ENCODE data around the gene FAM98C. TPM values are rescaled to one million over a fixed set of nuclear protein-coding genes. Genes with fewer than 3 reads are reported as not detected.

The FAM98C gene
- total RNA-seq, 4 donors from 2014 or later: 22.1 to 36.5 (median 23.9) TPM

DNA sequence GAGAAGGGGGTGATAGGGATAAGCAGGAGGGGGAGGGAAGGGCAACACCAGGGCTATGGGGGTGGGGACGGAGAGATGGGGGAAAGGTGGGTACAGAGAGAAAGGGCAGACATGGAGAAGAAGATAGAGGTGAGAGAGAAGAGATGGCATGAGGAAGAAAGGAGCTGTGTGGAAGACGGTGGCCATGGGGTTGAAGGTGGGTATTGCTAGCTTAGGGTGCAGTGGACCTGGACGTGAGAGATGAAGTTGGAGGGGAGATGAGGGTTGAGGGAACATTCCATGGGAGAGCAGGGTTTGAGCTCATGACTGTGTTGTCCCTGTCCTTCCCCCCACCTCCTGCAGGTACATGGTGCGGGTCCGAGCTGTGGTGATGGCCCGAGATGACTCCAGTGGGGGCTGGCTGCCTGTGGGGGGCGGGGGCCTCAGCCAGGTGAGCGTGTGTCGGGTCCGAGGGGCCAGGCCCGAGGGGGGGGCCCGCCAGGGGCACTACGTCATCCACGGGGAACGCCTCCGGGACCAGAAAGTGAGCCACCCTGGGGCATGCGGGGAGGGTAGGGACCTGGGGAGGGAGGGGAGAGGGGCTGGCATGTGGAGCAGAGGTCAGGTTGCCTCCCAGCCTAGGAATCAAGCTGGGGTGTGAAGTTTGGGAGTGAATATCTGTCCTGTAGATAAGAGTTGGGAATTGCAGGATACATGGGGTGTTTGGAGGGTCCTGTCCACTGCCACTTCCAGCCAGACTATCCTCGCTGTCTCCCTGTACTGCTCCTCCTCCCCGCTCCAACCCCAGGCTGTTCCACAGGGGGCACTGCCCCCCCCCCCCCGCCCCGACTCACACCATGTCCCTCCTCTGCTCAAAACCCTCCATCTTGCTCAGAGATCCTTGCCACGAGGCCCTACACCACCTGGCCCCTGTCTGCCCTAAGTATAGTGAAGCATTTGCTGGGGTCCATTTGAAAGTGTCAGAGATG is 12.7 kb upstream of the FAM98C start:
- no peak overlapping the region for H3K4me3 ChIP-seq (replicated peaks in 1 of 3)
- H3K9me3 ChIP-seq: no peaks in the 10 kb centered on the region
- no peaks in the 10 kb centered on the region for H3K27me3 ChIP-seq
- H3K36me3 ChIP-seq: no peaks in the 10 kb centered on the region
- H3K27ac ChIP-seq: no peak overlapping the region
- intact Hi-C loops (cut with DNase I): no loop called here
- TF ChIP-seq, protein P1, sequence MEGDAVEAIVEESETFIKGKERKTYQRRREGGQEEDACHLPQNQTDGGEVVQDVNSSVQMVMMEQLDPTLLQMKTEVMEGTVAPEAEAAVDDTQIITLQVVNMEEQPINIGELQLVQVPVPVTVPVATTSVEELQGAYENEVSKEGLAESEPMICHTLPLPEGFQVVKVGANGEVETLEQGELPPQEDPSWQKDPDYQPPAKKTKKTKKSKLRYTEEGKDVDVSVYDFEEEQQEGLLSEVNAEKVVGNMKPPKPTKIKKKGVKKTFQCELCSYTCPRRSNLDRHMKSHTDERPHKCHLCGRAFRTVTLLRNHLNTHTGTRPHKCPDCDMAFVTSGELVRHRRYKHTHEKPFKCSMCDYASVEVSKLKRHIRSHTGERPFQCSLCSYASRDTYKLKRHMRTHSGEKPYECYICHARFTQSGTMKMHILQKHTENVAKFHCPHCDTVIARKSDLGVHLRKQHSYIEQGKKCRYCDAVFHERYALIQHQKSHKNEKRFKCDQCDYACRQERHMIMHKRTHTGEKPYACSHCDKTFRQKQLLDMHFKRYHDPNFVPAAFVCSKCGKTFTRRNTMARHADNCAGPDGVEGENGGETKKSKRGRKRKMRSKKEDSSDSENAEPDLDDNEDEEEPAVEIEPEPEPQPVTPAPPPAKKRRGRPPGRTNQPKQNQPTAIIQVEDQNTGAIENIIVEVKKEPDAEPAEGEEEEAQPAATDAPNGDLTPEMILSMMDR (IDR thresholded peaks at IDR 0.05): no peak
- no peak for TF ChIP-seq POLR2A (IDR thresholded peaks at IDR 0.05)
- no peak for DNase-seq
- 70 to 78% methylated on average over 16 of the region's 22 CpGs for WGBS, 2 donors
- H3K4me1 ChIP-seq: peaks cover 26 to 30% of the 10 kb centered on the region in 2 donors

DNA sequence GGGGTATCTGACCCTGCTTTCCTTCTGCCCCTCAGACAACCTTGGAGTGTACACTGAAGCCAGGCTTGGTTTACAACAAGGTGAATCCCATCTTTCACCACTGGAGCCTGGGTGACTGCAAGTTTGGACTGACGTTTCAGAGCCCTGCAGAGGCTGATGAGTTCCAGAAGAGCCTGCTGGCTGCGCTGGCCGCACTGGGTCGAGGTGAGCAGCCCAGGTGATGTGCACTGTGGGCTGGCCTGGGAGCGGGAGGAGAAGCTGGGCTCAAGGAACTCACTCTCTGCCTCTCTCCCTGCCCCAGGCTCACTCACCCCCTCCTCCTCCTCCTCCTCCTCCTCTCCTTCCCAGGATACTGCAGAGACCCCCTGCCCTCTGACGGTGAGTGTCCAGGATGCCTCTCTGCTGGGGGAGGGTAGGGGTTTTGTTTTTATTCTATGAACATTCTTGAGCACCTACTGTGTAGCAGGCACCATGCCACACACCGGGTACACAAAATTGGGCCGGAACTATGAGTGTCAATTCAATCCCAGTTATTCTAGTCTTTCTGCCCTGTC is 10.9 kb upstream of the FAM98C start:
- no peak for DNase-seq
- no peak overlapping the region for H3K4me3 ChIP-seq (replicated peaks in 1 of 3)
- TF ChIP-seq POLR2A (IDR thresholded peaks at IDR 0.05): no peak
- TF ChIP-seq, protein P1 (IDR thresholded peaks at IDR 0.05): no peak
- no peaks in the 10 kb centered on the region for H3K36me3 ChIP-seq
- H3K27me3 ChIP-seq: no peaks in the 10 kb centered on the region
- intact Hi-C loops (cut with DNase I): no loop called here
- WGBS, 2 donors: 70 to 71% methylated on average over 8 of the region's 8 CpGs
- peaks cover 20 to 25% of the 10 kb centered on the region in 2 donors for H3K4me1 ChIP-seq
- no peaks in the 10 kb centered on the region for H3K9me3 ChIP-seq
- H3K27ac ChIP-seq: no peak overlapping the region

DNA sequence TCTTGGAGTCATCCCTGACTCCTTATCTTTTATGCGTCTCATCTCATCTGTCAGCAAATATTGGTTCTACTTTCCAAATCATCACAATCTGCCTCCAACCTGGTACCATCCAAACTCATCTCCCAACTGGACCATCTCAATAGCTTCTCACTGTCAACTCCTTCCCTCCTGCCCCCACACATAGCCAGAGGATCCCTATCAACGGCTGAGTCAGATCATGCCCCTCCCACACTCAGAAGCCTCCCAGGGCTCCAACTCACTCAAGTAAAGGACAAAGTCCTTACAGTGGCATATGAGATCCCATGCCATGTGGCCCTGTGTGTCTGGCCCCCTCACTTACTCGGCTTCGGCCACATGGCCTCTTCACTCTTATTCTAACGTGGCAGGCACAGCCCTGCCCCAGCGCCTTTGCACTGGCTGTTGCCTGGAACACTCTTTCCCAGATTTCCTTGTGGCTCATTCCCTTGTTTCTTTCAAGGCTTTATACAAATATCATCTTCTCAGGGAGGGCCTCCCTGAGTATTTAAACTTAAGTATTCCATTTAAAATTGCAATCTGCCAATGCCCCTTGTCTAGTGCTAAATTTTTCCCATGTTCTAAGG is 10.1 kb upstream of the FAM98C start:
- H3K4me1 ChIP-seq: peaks cover 12 to 17% of the 10 kb centered on the region in 2 donors
- no peaks in the 10 kb centered on the region for H3K27me3 ChIP-seq
- H3K9me3 ChIP-seq: no peaks in the 10 kb centered on the region
- H3K4me3 ChIP-seq (replicated peaks in 1 of 3): no peak overlapping the region
- DNase-seq: no peak
- 86 to 89% methylated on average over 6 of the region's 6 CpGs for WGBS, 2 donors
- H3K27ac ChIP-seq: no peak overlapping the region
- TF ChIP-seq POLR2A (IDR thresholded peaks at IDR 0.05): no peak
- TF ChIP-seq, protein P1 (IDR thresholded peaks at IDR 0.05): no peak
- intact Hi-C loops (cut with DNase I): no loop called here
- H3K36me3 ChIP-seq: no peaks in the 10 kb centered on the region

DNA sequence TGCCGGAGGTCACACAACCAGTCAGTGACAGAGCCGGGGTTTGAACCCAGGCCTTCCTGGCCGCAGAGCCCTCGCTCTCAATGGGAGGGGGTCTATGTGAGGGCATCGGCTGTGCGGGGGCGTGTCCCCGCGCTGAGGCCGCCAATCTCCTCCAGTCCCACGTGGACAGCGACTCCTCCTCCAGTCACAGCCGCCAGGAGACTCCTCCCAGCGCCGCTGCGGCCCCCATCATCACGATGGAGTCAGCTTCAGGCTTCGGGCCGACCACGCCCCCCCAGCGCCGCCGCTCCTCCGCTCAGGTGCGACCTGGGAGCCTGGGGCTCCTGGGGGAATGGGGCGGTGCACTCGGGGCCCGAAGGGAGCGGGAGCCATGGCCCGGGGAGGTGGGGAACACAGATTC is 8.4 kb upstream of the FAM98C start:
- TF ChIP-seq, protein P1 (IDR thresholded peaks at IDR 0.05): no peak
- no peak for TF ChIP-seq POLR2A (IDR thresholded peaks at IDR 0.05)
- no peak overlapping the region for H3K4me3 ChIP-seq (replicated peaks in 1 of 3)
- intact Hi-C loops (cut with DNase I): no loop called here
- no peak overlapping the region for H3K27ac ChIP-seq
- H3K36me3 ChIP-seq: no peaks in the 10 kb centered on the region
- 2 to 21% methylated on average over 7 to 9 of the region's 30 CpGs for WGBS, 2 donors
- peaks cover 0 to 5% of the 10 kb centered on the region in 2 donors for H3K4me1 ChIP-seq
- H3K27me3 ChIP-seq: no peaks in the 10 kb centered on the region
- DNase-seq: no peak
- H3K9me3 ChIP-seq: no peaks in the 10 kb centered on the region

Measured in thyroid gland (tissue), 4 donors.